Stimulated activated memory B cell treated with anti-CD40 and anti-IgM and Interleukin-4, amounts not matched to agents 10 μg/mL and 1 μg/mL and 100 μg/mL, for 72 hours (primary cell): ENCODE results near the gene MAD2L1BP.

Experiments
- ATAC-seq: fragments of 150-1000 bp; cut with Tn5 transposase; 2 replicates; pipeline ENCODE4 v1.10.0; 2021
- H3K27ac Mint-ChIP-seq: one replicate; pipeline ENCODE4 v1.8.0; 2022; ENCODE audit warnings: mild to moderate bottlenecking, mixed read lengths
- H3K27me3 Mint-ChIP-seq: one replicate; pipeline ENCODE4 v1.8.0; 2022; ENCODE audit warnings: mixed read lengths
- H3K36me3 Mint-ChIP-seq: one replicate; pipeline ENCODE4 v1.8.0; 2022; ENCODE audit warnings: mixed read lengths
- H3K4me1 Mint-ChIP-seq: one replicate; pipeline ENCODE4 v1.8.0; 2022; ENCODE audit warnings: mixed read lengths
- H3K4me3 Mint-ChIP-seq: one replicate; pipeline ENCODE4 v1.8.0; 2022; ENCODE audit warnings: mild to moderate bottlenecking, moderate library complexity, mixed read lengths
- H3K9me3 Mint-ChIP-seq: one replicate; pipeline ENCODE4 v1.8.0; 2022; ENCODE audit warnings: mixed read lengths

Gene MAD2L1BP

GRCh38 chr6:43680308-43681200 lies 44.9 kb downstream of the MAD2L1BP start:
- H3K36me3 Mint-ChIP-seq = peaks cover 31% of the 10 kb centered on the region
- no peaks in the 10 kb centered on the region for H3K9me3 Mint-ChIP-seq
- ATAC-seq = no peak
- H3K27ac Mint-ChIP-seq = no peak overlapping the region
- H3K4me1 Mint-ChIP-seq = peaks cover 35% of the 10 kb centered on the region
- H3K4me3 Mint-ChIP-seq = no peak overlapping the region
- no peaks in the 10 kb centered on the region for H3K27me3 Mint-ChIP-seq

GRCh38 chr6:43681303-43681702 lies 45.7 kb downstream of the MAD2L1BP start:
- no peaks in the 10 kb centered on the region for H3K9me3 Mint-ChIP-seq
- peaks cover 39% of the 10 kb centered on the region for H3K4me1 Mint-ChIP-seq
- no peak for ATAC-seq
- no peak overlapping the region for H3K27ac Mint-ChIP-seq
- no peaks in the 10 kb centered on the region for H3K27me3 Mint-ChIP-seq
- H3K4me3 Mint-ChIP-seq = no peak overlapping the region
- peaks cover 31% of the 10 kb centered on the region for H3K36me3 Mint-ChIP-seq

GRCh38 chr6:43682724-43683429 lies 47.2 kb downstream of the MAD2L1BP start:
- no peaks in the 10 kb centered on the region for H3K9me3 Mint-ChIP-seq
- H3K36me3 Mint-ChIP-seq = peaks cover 28% of the 10 kb centered on the region
- no peak for ATAC-seq
- H3K4me1 Mint-ChIP-seq = peaks cover 46% of the 10 kb centered on the region
- H3K27ac Mint-ChIP-seq = no peak overlapping the region
- no peak overlapping the region for H3K4me3 Mint-ChIP-seq
- H3K27me3 Mint-ChIP-seq = no peaks in the 10 kb centered on the region

GRCh38 chr6:43683708-43684455 lies 48.2 kb downstream of the MAD2L1BP start:
- Mint-ChIP-seq H3K9me3 (no peaks in the 10 kb centered on the region), H3K27me3 (no peaks in the 10 kb centered on the region), H3K4me3 (no peak overlapping the region), H3K27ac (peak overlapping the region; percentile 38), H3K4me1 (peaks cover 52% of the 10 kb centered on the region), H3K36me3 (peaks cover 21% of the 10 kb centered on the region)
- peak; percentile 76 for ATAC-seq

GRCh38 chr6:43687079-43687436 lies 51.4 kb downstream of the MAD2L1BP start:
- ATAC-seq = no peak
- Mint-ChIP-seq H3K4me3 (peak overlapping the region; percentile 83), H3K27ac (peak overlapping the region; percentile 91), H3K4me1 (peaks cover 47% of the 10 kb centered on the region), H3K27me3 (no peaks in the 10 kb centered on the region), H3K36me3 (no peaks in the 10 kb centered on the region), H3K9me3 (no peaks in the 10 kb centered on the region)

GRCh38 chr6:43687437-43688347 lies 52.1 kb downstream of the MAD2L1BP start, which contains the start of gene MRPS18A:
Gene MRPS18A (minus strand): TSS chr6:43687791. CDS start chr6:43687779, 12 bp downstream.
- H3K27ac Mint-ChIP-seq = peak within 1 kb of the TSS; percentile 91
- peak; percentile 97 for ATAC-seq
- peaks cover 43% of the 10 kb centered on the region for H3K4me1 Mint-ChIP-seq

GRCh38 chr6:43689421-43689820 lies 53.8 kb downstream of the MAD2L1BP start:
- Mint-ChIP-seq H3K4me3 (no peak overlapping the region), H3K27me3 (no peaks in the 10 kb centered on the region), H3K36me3 (no peaks in the 10 kb centered on the region), H3K4me1 (peaks cover 28% of the 10 kb centered on the region), H3K27ac (no peak overlapping the region), H3K9me3 (no peaks in the 10 kb centered on the region)
- no peak for ATAC-seq

More at GRCh38 chr6:43687437-43688347, 52.1 kb downstream of the MAD2L1BP start, which contains the start of gene MRPS18A:
- Mint-ChIP-seq H3K9me3 (no peaks in the 10 kb centered on the region), H3K27me3 (no peaks in the 10 kb centered on the region), H3K4me3 (peak within 1 kb of the TSS; percentile 83), H3K36me3 (no peaks in the 10 kb centered on the region)
